ENCODE results near the gene TCF23. TPM values are rescaled to one million over a fixed set of nuclear protein-coding genes. Genes with fewer than 3 reads are reported as not detected.

The TCF23 gene
- polyA plus RNA-seq, 1 experiment = not detected

DNA sequence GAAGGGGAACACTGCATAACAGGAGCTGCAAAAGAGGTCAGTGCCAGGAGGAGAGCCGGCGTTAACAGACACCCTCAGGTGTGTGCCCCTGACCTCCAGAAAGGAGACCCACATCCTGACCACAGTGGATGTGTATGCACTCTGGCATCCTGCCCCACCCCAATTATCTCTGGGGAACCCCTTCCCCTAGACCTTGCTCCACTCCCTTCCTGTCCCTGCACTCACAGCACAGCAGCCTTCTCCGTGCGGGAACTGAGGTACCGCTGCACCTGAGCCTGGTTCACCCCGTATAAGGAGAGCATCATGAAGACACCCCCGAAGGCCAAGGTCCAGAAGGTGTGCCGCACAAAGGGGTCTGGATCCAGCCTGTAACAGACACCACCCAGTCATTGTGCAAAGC, 55.8 kb downstream of the TCF23 start:
- Histone ChIP-seq H3K27me3 (ENCODE audit: control insufficient read depth, insufficient read depth, low read length) (no peaks in the 10 kb centered on the region), H3K4me3 (ENCODE audit: low read depth, low read length) (no peak overlapping the region), H3K9me3 (ENCODE audit: control insufficient read depth, insufficient read depth, low read length) (no peaks in the 10 kb centered on the region), H3K27ac (ENCODE audit: low read depth, low read length) (no peak overlapping the region)
- ChIA-PET CTCF (interaction anchor here (1.4 kb wide), 1 partner anchor 99 kb away, joined by 3 read pairs; no protein-coding TSS in a partner anchor), POLR2A (no interaction called here)
- no peak for DNase-seq (ENCODE audit: low read depth, low spot score)
- TF ChIP-seq CTCF (IDR thresholded peaks at IDR 0.05; ENCODE audit: low read depth, low read length) = no peak

GRCh38 chr2:27205206-27205605, 56.4 kb downstream of the TCF23 start:
- no peak for TF ChIP-seq CTCF (IDR thresholded peaks at IDR 0.05; ENCODE audit: low read depth, low read length)
- CTCF ChIA-PET = interaction anchor here (2.0 kb wide), 1 partner anchor 14 kb away, joined by 7 read pairs; no protein-coding TSS in a partner anchor
- DNase-seq (ENCODE audit: low read depth, low spot score) = no peak
- Histone ChIP-seq H3K4me3 (ENCODE audit: low read depth, low read length) (no peak overlapping the region), H3K9me3 (ENCODE audit: control insufficient read depth, insufficient read depth, low read length) (no peaks in the 10 kb centered on the region), H3K27ac (ENCODE audit: low read depth, low read length) (no peak overlapping the region), H3K27me3 (ENCODE audit: control insufficient read depth, insufficient read depth, low read length) (no peaks in the 10 kb centered on the region)
- POLR2A ChIA-PET = no interaction called here

- no peak overlapping the region for H3K4me3 ChIP-seq (ENCODE audit: low read depth, low read length)
- DNase-seq (ENCODE audit: low read depth, low spot score) = no peak
- TF ChIP-seq CTCF (IDR thresholded peaks at IDR 0.05; ENCODE audit: low read depth, low read length) = no peak
- ChIA-PET CTCF (interaction anchor here (2.0 kb wide), 1 partner anchor 15 kb away, joined by 7 read pairs; no protein-coding TSS in a partner anchor), POLR2A (no interaction called here)
- H3K9me3 ChIP-seq (ENCODE audit: control insufficient read depth, insufficient read depth, low read length) = no peaks in the 10 kb centered on the region
- no peak overlapping the region for H3K27ac ChIP-seq (ENCODE audit: low read depth, low read length)
- H3K27me3 ChIP-seq (ENCODE audit: control insufficient read depth, insufficient read depth, low read length) = no peaks in the 10 kb centered on the region
These were observed 57.5 kb downstream of the TCF23 start for GRCh38 chr2:27206346-27206745.

Other genes with a start within 250 kb of the TCF23 start
- gene MAPRE3, start 178.4 kb upstream of the TCF23 start, polyA plus RNA-seq (2011; rRNA removed) = 16.4 and 16.8 TPM in 2 replicates
- gene TMEM214, start 116.0 kb upstream of the TCF23 start, polyA plus RNA-seq (2011; rRNA removed) = 121 and 145 TPM in 2 replicates
- 40.9 and 41.6 TPM in 2 replicates for gene AGBL5, start 97.3 kb upstream of the TCF23 start, polyA plus RNA-seq (2011; rRNA removed)
- gene OST4, start 77.3 kb upstream of the TCF23 start, polyA plus RNA-seq (2011; rRNA removed) = 679 and 783 TPM in 2 replicates
- gene EMILIN1, start 70.4 kb upstream of the TCF23 start, polyA plus RNA-seq (2011; rRNA removed) = 68.3 and 96.0 TPM in 2 replicates
- gene KHK, start 62.2 kb upstream of the TCF23 start, polyA plus RNA-seq (2011; rRNA removed) = 0.37 and 0.79 TPM in 2 replicates
- 0.71 and 0.74 TPM in 2 replicates for gene CGREF1, start 29.9 kb upstream of the TCF23 start, polyA plus RNA-seq (2011; rRNA removed)
- 0.10 TPM in 1 of 2 replicates, not detected in the other for gene ABHD1, start 25.2 kb upstream of the TCF23 start, polyA plus RNA-seq (2011; rRNA removed)
- 44.9 and 57.3 TPM in 2 replicates for gene PREB, start 14.4 kb upstream of the TCF23 start, polyA plus RNA-seq (2011; rRNA removed)
- not detected in 2 replicates for gene PRR30, start 9.6 kb upstream of the TCF23 start, polyA plus RNA-seq (2011; rRNA removed)
- gene ATRAID, start 63.0 kb downstream of the TCF23 start, polyA plus RNA-seq (2011; rRNA removed) = 219 and 233 TPM in 2 replicates
- 22.0 and 23.2 TPM in 2 replicates for gene SLC5A6, start 63.3 kb downstream of the TCF23 start, polyA plus RNA-seq (2011; rRNA removed)
- gene CAD, start 68.4 kb downstream of the TCF23 start, polyA plus RNA-seq (2011; rRNA removed) = 17.8 and 23.4 TPM in 2 replicates
- gene SLC30A3, start 114.0 kb downstream of the TCF23 start, polyA plus RNA-seq (2011; rRNA removed) = 0.04 and 0.07 TPM in 2 replicates
- gene DNAJC5G, start 126.4 kb downstream of the TCF23 start, polyA plus RNA-seq (2011; rRNA removed) = not detected in 2 replicates
- gene TRIM54, start 133.4 kb downstream of the TCF23 start, polyA plus RNA-seq (2011; rRNA removed) = 0.05 TPM in 1 of 2 replicates, not detected in the other
- 0.40 TPM in 1 of 2 replicates, not detected in the other for gene UCN, start 159.4 kb downstream of the TCF23 start, polyA plus RNA-seq (2011; rRNA removed)
- 183 and 191 TPM in 2 replicates for gene MPV17, start 174.1 kb downstream of the TCF23 start, polyA plus RNA-seq (2011; rRNA removed)
- gene GTF3C2, start 207.8 kb downstream of the TCF23 start, polyA plus RNA-seq (2011; rRNA removed) = 39.0 TPM in 2 replicates
- 43.0 and 52.2 TPM in 2 replicates for gene EIF2B4, start 221.3 kb downstream of the TCF23 start, polyA plus RNA-seq (2011; rRNA removed)
- gene SNX17, start 221.6 kb downstream of the TCF23 start, polyA plus RNA-seq (2011; rRNA removed) = 123 and 137 TPM in 2 replicates
- gene ZNF513, start 231.7 kb downstream of the TCF23 start, polyA plus RNA-seq (2011; rRNA removed) = 7.4 and 11.1 TPM in 2 replicates